NCI-H146 treated with DMSO at 0.1 percent for 48 hours (cell line): ENCODE data around the gene MRTFB.

Experiments used
- DNase-seq: peaks from one replicate; lab custom pipeline; 2025; ENCODE audit not compliant: unreplicated experiment; lab: John Stamatoyannopoulos, UW

The MRTFB gene

GRCh38 chr16:14129502-14129901, 58.4 kb downstream of the MRTFB start:
- DNase-seq, result no peak

GRCh38 chr16:14131774-14132695, 60.9 kb downstream of the MRTFB start:
- DNase-seq, result no peak

GRCh38 chr16:14132696-14133048, 61.6 kb downstream of the MRTFB start:
- no peak for DNase-seq

- no peak for DNase-seq
These were observed 62.8 kb downstream of the MRTFB start for GRCh38 chr16:14133907-14134306.

GRCh38 chr16:14135704-14136103, 64.6 kb downstream of the MRTFB start:
- DNase-seq, result no peak

GRCh38 chr16:14139872-14140271, 68.8 kb downstream of the MRTFB start:
- no peak for DNase-seq

- DNase-seq, result no peak
These were observed 69.8 kb downstream of the MRTFB start for GRCh38 chr16:14140923-14141322.

- no peak for DNase-seq
These were observed 75.3 kb downstream of the MRTFB start for GRCh38 chr16:14146445-14146844.

- no peak for DNase-seq
These were observed 76.9 kb downstream of the MRTFB start for GRCh38 chr16:14148016-14148415.

GRCh38 chr16:14148569-14148968, 77.5 kb downstream of the MRTFB start:
- no peak for DNase-seq

- DNase-seq, result no peak
These were observed 79.7 kb downstream of the MRTFB start for GRCh38 chr16:14150796-14151195.

GRCh38 chr16:14151256-14152030, 80.3 kb downstream of the MRTFB start:
- no peak for DNase-seq

GRCh38 chr16:14155572-14156190, 84.6 kb downstream of the MRTFB start:
- peak; percentile 74 for DNase-seq

- DNase-seq, result no peak
These were observed 94.0 kb downstream of the MRTFB start for GRCh38 chr16:14164916-14165662.

GRCh38 chr16:14168146-14168545, 97.0 kb downstream of the MRTFB start:
- DNase-seq, result no peak

GRCh38 chr16:14172200-14172809, 101.2 kb downstream of the MRTFB start:
- DNase-seq, result no peak

- DNase-seq, result no peak
These were observed 104.0 kb downstream of the MRTFB start for GRCh38 chr16:14175086-14175485.

GRCh38 chr16:14177704-14178103, 106.6 kb downstream of the MRTFB start:
- DNase-seq, result no peak

GRCh38 chr16:14179116-14179515, 108.0 kb downstream of the MRTFB start:
- no peak for DNase-seq

- no peak for DNase-seq
These were observed 109.4 kb downstream of the MRTFB start for GRCh38 chr16:14180481-14180944.
